CD4-positive, alpha-beta memory T cell (primary cell): ENCODE data around the gene BPIFB6. TPM values are rescaled to one million over a fixed set of nuclear protein-coding genes. Genes with fewer than 3 reads are reported as not detected.

Experiments used
- CTCF ChIA-PET: fragments of 350-600 bp; sonication (Branson Sonifier 250); formaldehyde crosslinking; loops from one replicate; lab custom pipeline; 2021; ENCODE audit warnings: inconsistent platforms; ENCODE audit not compliant: partially characterized antibody; lab: Charles Lee
- POLR2A ChIA-PET: fragments of 350-600 bp; sonication (Branson Sonifier 250); formaldehyde crosslinking; loops from one replicate; lab custom pipeline; 2021; ENCODE audit not compliant: partially characterized antibody; lab: Charles Lee
- DNase-seq, 5 donors: peaks; one replicate each; pipeline versions ENCODE4 v3.0.0 to v3.0.0-alpha.2; 2020 to 2022; ENCODE audit warnings: mixed read lengths in 1 of 5
- H3K27ac ChIP-seq: one replicate; pipeline ENCODE4 v1.7.0; 2013; ENCODE audit warnings: low read depth, low read length
- H3K27me3 ChIP-seq: 2 replicates; pipeline ENCODE4 v1.7.0; 2013; ENCODE audit warnings: mild to moderate bottlenecking, low read length, moderate library complexity; ENCODE audit not compliant: insufficient read depth
- H3K36me3 ChIP-seq: 2 replicates; pipeline ENCODE4 v1.7.0; 2013; ENCODE audit warnings: mild to moderate bottlenecking, low read length, moderate library complexity; ENCODE audit not compliant: insufficient read depth
- H3K4me1 ChIP-seq: 2 replicates; pipeline ENCODE4 v1.7.0; 2013; ENCODE audit warnings: mild to moderate bottlenecking, low read length, moderate library complexity; ENCODE audit not compliant: insufficient read depth
- H3K4me3 ChIP-seq, 2 donors: one replicate each; pipeline ENCODE4 v1.7.0; 2013; ENCODE audit warnings: low read length in 2 of 2, mild to moderate bottlenecking in 1 of 2
- H3K9me3 ChIP-seq, 2 donors: one replicate each; pipeline ENCODE4 v1.7.0; 2013; ENCODE audit warnings: low read length in 2 of 2, control low read depth in 1 of 2; ENCODE audit not compliant: control insufficient read depth in 1 of 2
- H3K27ac Mint-ChIP-seq, 7 donors: one replicate each; pipeline ENCODE4 v1.8.0; 2020 to 2021; ENCODE audit warnings: mixed read lengths in 7 of 7, mild to moderate bottlenecking in 6 of 7, inconsistent platforms in 3 of 7, moderate library complexity in 3 of 7
- H3K27me3 Mint-ChIP-seq, 2 donors: one replicate each; pipeline ENCODE4 v1.8.0; 2020 to 2021; ENCODE audit warnings: mixed read lengths in 2 of 2
- H3K36me3 Mint-ChIP-seq, 2 donors: one replicate each; pipeline ENCODE4 v1.8.0; 2020 to 2021; ENCODE audit warnings: mixed read lengths in 2 of 2, inconsistent platforms in 1 of 2, mild to moderate bottlenecking in 1 of 2
- H3K4me1 Mint-ChIP-seq, 4 donors: one replicate each; pipeline ENCODE4 v1.8.0; 2020 to 2021; ENCODE audit warnings: mixed read lengths in 4 of 4, mild to moderate bottlenecking in 1 of 4
- H3K4me3 Mint-ChIP-seq, 8 donors: one replicate each; pipeline ENCODE4 v1.8.0; 2020 to 2021; ENCODE audit warnings: mixed read lengths in 8 of 8, mild to moderate bottlenecking in 7 of 8, moderate library complexity in 6 of 8, inconsistent platforms in 3 of 8
- H3K9me3 Mint-ChIP-seq, 8 donors: one replicate each; pipeline ENCODE4 v1.8.0; 2020 to 2021; ENCODE audit warnings: mixed read lengths in 8 of 8, mild to moderate bottlenecking in 5 of 8, inconsistent platforms in 3 of 8, moderate library complexity in 1 of 8
- intact Hi-C: fragments of 100-400 bp; cut with micrococcal nuclease; formaldehyde crosslinking; loops from one replicate; pipeline ENCODE4 v1.15.1; 2023
- polyA plus RNA-seq, 2 donors: library from polyadenylated mRNA; unstranded; fragments of 300-500 nt; fragmentation: Illumina TruSeq; gene quantifications; one replicate each; pipeline ENCODE4 v1.2.3, GENCODE V29; 2021
- total RNA-seq, 2 experiments: library from RNA; stranded (reverse); gene quantifications; one replicate each; pipeline ENCODE4 v1.2.3, GENCODE V29; 2021

The BPIFB6 gene
- total and polyA plus RNA-seq, 4 experiments from 2014 or later = not detected

DNA sequence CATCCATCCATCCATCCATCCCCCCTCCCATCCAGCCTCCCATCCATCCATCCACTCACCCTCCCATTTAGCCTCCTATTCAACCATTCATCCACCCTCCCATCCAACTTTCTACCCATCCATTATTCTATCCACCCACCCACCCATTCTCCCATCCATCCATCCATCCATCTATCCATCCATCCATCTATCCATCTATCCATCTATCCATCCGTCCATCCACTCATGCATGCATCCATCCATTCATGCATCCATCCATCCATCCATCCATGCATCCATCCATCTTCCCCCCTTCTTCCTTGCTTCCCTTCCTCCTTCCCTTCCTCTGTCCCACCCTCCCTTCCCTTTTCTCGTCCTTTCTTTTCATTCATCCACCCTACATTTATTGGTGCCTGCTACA lies 43.2 kb downstream of the BPIFB6 start:
- Mint-ChIP-seq H3K4me3 (no peak overlapping the region), H3K27me3 (no peaks in the 10 kb centered on the region), H3K27ac (peak overlapping the region in 2 of 7 donors; percentile 29 to 68), H3K9me3 (no peaks in the 10 kb centered on the region), H3K4me1 (peaks cover 0 to 13% (median 5%) of the 10 kb centered on the region in 4 donors), H3K36me3 (no peaks in the 10 kb centered on the region)
- H3K36me3 ChIP-seq = no peaks in the 10 kb centered on the region
- no peaks in the 10 kb centered on the region for H3K4me1 ChIP-seq
- no peaks in the 10 kb centered on the region for H3K9me3 ChIP-seq
- no peaks in the 10 kb centered on the region for H3K27me3 ChIP-seq
- intact Hi-C loops = no loop called here
- no peak overlapping the region for H3K4me3 ChIP-seq
- H3K27ac ChIP-seq = no peak overlapping the region
- DNase-seq = no peak
- CTCF ChIA-PET = interaction anchor here (0.7 to 6.0 kb wide), 3 partner anchors 172 to 173 kb away, joined by 3 to 32 read pairs (median 3); no protein-coding TSS in a partner anchor
- POLR2A ChIA-PET = no interaction called here

DNA sequence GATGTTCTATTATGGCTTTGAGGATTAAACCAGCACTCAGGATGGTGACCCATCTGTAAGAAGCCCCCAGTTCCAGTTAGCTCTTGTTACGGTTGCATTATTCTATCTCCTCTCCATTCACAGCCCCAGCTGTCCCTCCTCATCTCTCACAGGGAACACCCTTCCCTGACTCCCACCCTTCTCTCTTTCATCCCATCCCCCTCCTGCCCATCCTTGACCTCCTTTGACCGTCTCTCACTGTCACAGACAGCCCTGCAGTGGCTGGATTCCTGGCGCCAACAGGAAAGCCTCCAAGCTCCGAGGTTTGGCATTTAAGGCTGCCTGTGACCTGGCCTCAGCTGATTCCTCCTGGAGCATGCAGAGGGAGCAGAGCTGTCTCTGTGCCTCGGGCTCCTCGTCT lies 43.8 kb downstream of the BPIFB6 start:
- Histone ChIP-seq H3K4me3 (no peak overlapping the region), H3K4me1 (no peaks in the 10 kb centered on the region), H3K36me3 (no peaks in the 10 kb centered on the region), H3K9me3 (no peaks in the 10 kb centered on the region), H3K27me3 (no peaks in the 10 kb centered on the region), H3K27ac (no peak overlapping the region)
- ChIA-PET POLR2A (no interaction called here), CTCF (interaction anchor here (1.3 to 6.0 kb wide), 3 partner anchors 130 to 286 kb away, joined by 3 to 32 read pairs (median 4); no protein-coding TSS in a partner anchor)
- H3K4me1 Mint-ChIP-seq = peaks cover 0 to 11% (median 4%) of the 10 kb centered on the region in 4 donors
- no peak for DNase-seq
- H3K4me3 Mint-ChIP-seq = no peak overlapping the region
- intact Hi-C loops = no loop called here
- H3K27ac Mint-ChIP-seq = peak overlapping the region in 1 of 7 donors; percentile 68
- H3K36me3 Mint-ChIP-seq = no peaks in the 10 kb centered on the region
- no peaks in the 10 kb centered on the region for H3K27me3 Mint-ChIP-seq
- H3K9me3 Mint-ChIP-seq = no peaks in the 10 kb centered on the region

DNA sequence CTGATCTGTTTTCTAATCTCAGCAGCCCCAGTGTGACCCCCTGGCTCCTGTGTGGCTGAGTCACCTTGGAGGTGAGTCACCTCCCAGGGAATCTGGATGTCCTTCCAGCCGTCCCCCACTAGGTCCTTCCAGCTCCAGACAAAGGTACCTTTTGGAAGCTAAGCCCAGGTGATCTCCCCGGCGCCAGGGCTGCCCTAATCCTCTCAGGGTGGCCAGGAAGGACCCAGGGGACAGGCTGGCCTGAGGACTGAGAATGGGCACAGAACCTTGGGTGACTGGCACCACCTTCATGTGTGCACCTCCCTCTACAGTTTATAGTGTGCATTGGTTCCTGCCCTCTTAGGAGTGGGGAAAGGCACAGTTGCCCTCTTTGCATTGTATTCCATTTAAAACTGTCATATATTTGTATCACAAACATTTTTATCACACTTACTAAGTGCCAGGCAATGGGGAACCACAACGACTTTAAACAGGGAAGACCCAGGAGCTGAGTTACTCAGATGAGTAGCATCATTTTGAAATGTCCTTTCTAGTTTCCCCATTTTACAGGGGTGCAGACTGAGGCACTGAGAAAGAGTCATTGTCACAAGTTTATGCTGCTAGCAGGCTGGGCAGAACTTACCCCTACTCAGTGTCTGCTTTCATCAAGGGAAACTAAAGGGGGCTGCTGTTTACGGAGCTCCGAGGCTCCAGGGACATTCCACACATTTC lies 45.4 kb downstream of the BPIFB6 start:
- intact Hi-C loops = loop anchor here (1.0 kb wide), 1 partner anchor 175 kb away; no protein-coding TSS in a partner anchor
- CTCF ChIA-PET = interaction anchor here (0.8 to 6.0 kb wide), 6 partner anchors 9 to 175 kb away, joined by 3 to 32 read pairs (median 4); no protein-coding TSS in a partner anchor
- no peaks in the 10 kb centered on the region for H3K27me3 ChIP-seq
- Mint-ChIP-seq H3K4me1 (peaks cover 0 to 9% (median 4%) of the 10 kb centered on the region in 4 donors), H3K27me3 (peaks cover 0 to 2% of the 10 kb centered on the region in 2 donors), H3K9me3 (no peaks in the 10 kb centered on the region), H3K36me3 (no peaks in the 10 kb centered on the region), H3K4me3 (no peak overlapping the region), H3K27ac (peak overlapping the region in 1 of 7 donors; percentile 62)
- no peaks in the 10 kb centered on the region for H3K4me1 ChIP-seq
- H3K36me3 ChIP-seq = no peaks in the 10 kb centered on the region
- no peak overlapping the region for H3K27ac ChIP-seq
- DNase-seq = peak in 4 of 5 donors; percentile 24 to 33 (median 29)
- H3K4me3 ChIP-seq = no peak overlapping the region
- no peaks in the 10 kb centered on the region for H3K9me3 ChIP-seq
- POLR2A ChIA-PET = interaction anchor here (0.7 kb wide), 1 partner anchor 106 kb away, joined by 3 read pairs; no protein-coding TSS in a partner anchor

DNA sequence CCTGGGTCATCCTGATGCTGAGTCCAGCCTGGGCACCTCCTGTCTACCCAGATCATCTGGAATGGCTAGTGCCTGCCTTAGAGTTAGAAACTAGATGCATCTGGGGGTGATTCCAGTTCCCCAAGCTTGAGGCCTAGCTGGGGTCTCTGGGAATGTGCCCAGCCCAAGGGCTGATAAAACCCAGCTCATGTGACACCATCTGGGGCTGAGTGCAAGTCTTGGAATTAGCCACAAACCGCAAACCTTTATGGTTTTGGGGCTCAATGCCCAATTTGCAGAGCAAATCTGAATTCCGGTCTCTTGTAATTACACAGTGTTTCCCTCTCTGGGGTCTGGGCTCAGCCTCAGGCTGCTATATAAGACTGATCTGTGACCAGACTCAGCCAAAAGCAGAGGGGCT lies 47.8 kb downstream of the BPIFB6 start, which contains the start of gene BPIFB4:
Gene BPIFB4, plus strand, starts transcription at position 385 of the 400 bp plus-strand sequence. CDS start 1,884 bp downstream, outside the sequence.
- Mint-ChIP-seq H3K4me3 (no peak within 1 kb of the TSS), H3K9me3 (no peaks in the 10 kb centered on the region), H3K27ac (no peak within 1 kb of the TSS), H3K36me3 (no peaks in the 10 kb centered on the region), H3K4me1 (peaks cover 0 to 8% (median 4%) of the 10 kb centered on the region in 4 donors), H3K27me3 (peaks cover 0 to 2% of the 10 kb centered on the region in 2 donors)
- no peaks in the 10 kb centered on the region for H3K27me3 ChIP-seq
- DNase-seq = no peak
- H3K9me3 ChIP-seq = no peaks in the 10 kb centered on the region
- H3K36me3 ChIP-seq = no peaks in the 10 kb centered on the region
- CTCF ChIA-PET = interaction anchor here (1.8 to 6.0 kb wide), 2 partner anchors 175 to 178 kb away, joined by 8 to 32 read pairs; no protein-coding TSS in a partner anchor
- POLR2A ChIA-PET = no interaction called here
- H3K4me1 ChIP-seq = no peaks in the 10 kb centered on the region
- intact Hi-C loops = no loop called here
- H3K27ac ChIP-seq = no peak within 1 kb of the TSS
- no peak within 1 kb of the TSS for H3K4me3 ChIP-seq

DNA sequence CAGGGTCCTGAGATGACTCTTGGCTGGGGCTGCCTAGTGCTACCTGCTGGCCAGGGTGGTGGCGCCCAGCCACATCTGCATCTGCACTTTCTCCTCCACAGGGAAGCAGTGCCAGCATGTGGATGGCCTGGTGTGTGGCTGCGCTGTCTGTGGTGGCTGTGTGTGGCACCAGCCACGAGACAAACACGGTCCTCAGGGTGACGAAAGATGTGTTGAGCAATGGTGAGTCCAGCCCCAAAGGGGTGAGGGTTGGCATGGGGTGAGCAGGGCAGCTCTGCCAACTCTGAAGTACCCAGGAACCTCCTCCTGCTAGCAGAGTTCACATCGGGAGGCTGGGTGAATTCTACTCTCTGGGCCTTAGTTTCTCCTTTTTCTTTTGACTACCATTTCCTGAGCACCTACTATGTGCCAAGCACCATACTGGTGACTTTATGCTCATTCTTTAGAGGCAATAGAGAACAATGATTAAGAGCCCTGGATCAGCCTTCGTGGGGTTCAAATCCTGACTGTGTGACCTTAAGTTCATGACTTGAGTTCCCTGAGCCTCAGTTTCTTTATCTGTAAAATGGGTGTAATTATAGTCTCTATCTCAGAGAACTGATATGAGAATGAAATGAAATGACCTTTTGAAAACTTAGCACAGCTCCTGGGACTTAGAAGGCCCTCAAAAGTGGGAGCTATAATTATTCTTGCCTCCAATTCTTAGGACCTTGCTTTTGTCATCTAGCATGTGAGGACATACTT lies 50.1 kb downstream of the BPIFB6 start:
- intact Hi-C loops = no loop called here

DNA sequence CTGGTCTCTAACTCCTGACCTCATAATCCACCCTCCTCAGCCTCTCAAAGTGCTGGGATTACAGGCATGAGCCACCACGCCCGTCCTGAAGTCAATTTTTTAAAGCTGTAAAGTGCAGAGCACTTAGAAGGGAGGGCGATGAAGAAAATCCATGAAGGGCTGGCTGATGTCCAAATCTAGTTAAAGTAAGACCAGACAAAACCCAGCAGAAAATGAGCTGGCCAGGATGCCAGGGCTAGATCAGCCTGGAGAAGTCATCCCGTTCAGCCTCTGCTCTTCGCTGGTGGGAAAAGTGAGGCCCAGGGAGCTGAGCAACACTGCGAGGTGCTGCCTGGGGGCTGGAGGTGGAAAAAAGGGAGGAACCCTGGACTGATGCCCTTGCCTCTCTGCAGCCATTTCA lies 51.1 kb downstream of the BPIFB6 start:
- intact Hi-C loops = no loop called here
- H3K4me1 ChIP-seq = no peaks in the 10 kb centered on the region
- ChIA-PET POLR2A (interaction anchor here (0.7 kb wide), 1 partner anchor 172 kb away, joined by 3 read pairs; no protein-coding TSS in a partner anchor), CTCF (interaction anchor here (1.5 kb wide), 1 partner anchor 181 kb away, joined by 3 read pairs; no protein-coding TSS in a partner anchor)
- no peaks in the 10 kb centered on the region for H3K9me3 ChIP-seq
- H3K4me1 Mint-ChIP-seq = no peaks in the 10 kb centered on the region
- H3K27ac ChIP-seq = no peak overlapping the region
- H3K27ac Mint-ChIP-seq = no peak overlapping the region
- H3K4me3 Mint-ChIP-seq = no peak overlapping the region
- H3K27me3 ChIP-seq = no peaks in the 10 kb centered on the region
- H3K36me3 ChIP-seq = no peaks in the 10 kb centered on the region
- DNase-seq = no peak
- H3K36me3 Mint-ChIP-seq = no peaks in the 10 kb centered on the region
- peaks cover 0 to 2% of the 10 kb centered on the region in 2 donors for H3K27me3 Mint-ChIP-seq
- no peaks in the 10 kb centered on the region for H3K9me3 Mint-ChIP-seq
- H3K4me3 ChIP-seq = no peak overlapping the region

More for the DNA sequence above, 50.1 kb downstream of the BPIFB6 start:
- no peak overlapping the region for H3K27ac Mint-ChIP-seq
- Histone ChIP-seq H3K27me3 (no peaks in the 10 kb centered on the region), H3K27ac (no peak overlapping the region), H3K36me3 (no peaks in the 10 kb centered on the region), H3K4me3 (no peak overlapping the region), H3K9me3 (no peaks in the 10 kb centered on the region), H3K4me1 (no peaks in the 10 kb centered on the region)
- CTCF ChIA-PET = interaction anchor here (1.5 kb wide), 1 partner anchor 180 kb away, joined by 3 read pairs; no protein-coding TSS in a partner anchor
- H3K27me3 Mint-ChIP-seq = peaks cover 0 to 2% of the 10 kb centered on the region in 2 donors
- H3K36me3 Mint-ChIP-seq = no peaks in the 10 kb centered on the region
- H3K9me3 Mint-ChIP-seq = no peaks in the 10 kb centered on the region
- no peak for DNase-seq
- peaks cover 0 to 4% (median 2%) of the 10 kb centered on the region in 4 donors for H3K4me1 Mint-ChIP-seq
- no peak overlapping the region for H3K4me3 Mint-ChIP-seq
- POLR2A ChIA-PET = no interaction called here
